Measurements from ENCODE around the gene NDUFAF5. TPM values are rescaled to one million over a fixed set of nuclear protein-coding genes. Genes with fewer than 3 reads are reported as not detected.
A peak's percentile ranks its signal among the peaks of the same experiment; 100 is the strongest.

NDUFAF5 gene
- total and polyA plus RNA-seq, 2 donors (not counting 3 experiments of a cell fraction or from before 2014, with no cell fraction given) = 9.8 to 26.4 TPM

DNA sequence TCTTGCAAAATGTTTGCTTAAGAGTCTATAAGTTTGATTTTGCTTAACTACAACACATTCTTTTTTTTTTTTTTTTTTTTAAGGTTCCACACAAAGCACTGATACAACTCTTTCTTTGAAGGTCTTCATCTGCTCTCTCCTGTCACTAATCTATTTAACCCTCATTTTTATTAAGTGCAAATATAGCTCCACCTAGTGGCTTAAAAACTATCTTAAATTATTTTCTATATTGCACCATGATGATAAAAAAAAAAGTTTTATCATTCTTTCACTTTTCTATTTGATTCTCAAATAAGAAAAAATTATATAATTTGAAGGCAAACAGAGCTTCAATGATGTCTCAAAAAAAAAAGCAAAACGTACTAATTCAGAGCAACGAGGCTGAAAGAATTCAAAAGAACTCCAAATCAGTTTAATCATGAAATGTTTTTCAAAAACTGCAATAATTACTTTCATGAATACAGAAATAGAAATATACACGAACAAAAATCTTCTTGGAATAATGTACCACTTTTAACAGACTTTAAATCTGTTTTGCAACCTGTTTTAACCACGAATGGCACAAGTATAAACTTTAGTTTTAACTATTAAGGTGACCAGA, 12.9 kb upstream of the NDUFAF5 start:
- POLR2A ChIA-PET = no interaction called here
- no peak for FAIRE-seq
- intact Hi-C loops (cut with micrococcal nuclease) = loop anchor here (1.0 to 5.0 kb wide), 5 partner anchors 225 to 845 kb away; no protein-coding TSS in a partner anchor

DNA sequence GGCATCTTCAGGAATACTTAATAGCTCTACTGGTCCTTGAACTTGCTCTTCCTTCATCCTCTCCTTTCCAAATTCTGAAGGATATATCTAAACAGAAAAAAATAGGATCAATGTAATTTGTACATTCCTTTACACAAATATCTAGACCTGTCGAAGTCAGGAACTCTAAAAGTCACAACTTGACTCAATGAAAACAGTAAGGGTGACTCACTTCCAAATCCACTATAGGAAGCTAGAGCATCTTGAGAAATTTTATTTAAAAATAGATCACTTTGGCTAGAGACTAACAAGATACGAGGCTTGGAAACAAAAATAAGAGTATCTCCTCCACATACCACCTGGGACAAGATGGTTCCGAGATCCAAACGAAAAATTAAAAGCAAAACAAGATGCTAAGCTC, 12.3 kb upstream of the NDUFAF5 start:
- peaks cover 8 to 31% of the 10 kb centered on the region in 2 experiments for H3K36me3 ChIP-seq (ENCODE audit: control insufficient read depth in 2 of 2, extremely low read depth in 1 of 2, insufficient read depth in 2 of 2, low read length in 2 of 2)
- no peaks in the 10 kb centered on the region for H3K27me3 ChIP-seq (ENCODE audit: control insufficient read depth in 2 of 2, insufficient read depth in 2 of 2, low read length in 2 of 2)
- intact Hi-C loops (cut with micrococcal nuclease) = loop anchor here (1.0 to 5.0 kb wide), 5 partner anchors 225 to 845 kb away; no protein-coding TSS in a partner anchor
- H3K4me3 ChIP-seq (replicated peaks in 1 of 3; ENCODE audit: insufficient read depth in 1 of 3, low read depth in 1 of 3, low read length in 3 of 3) = no peak overlapping the region
- TF ChIP-seq MYC (IDR thresholded peaks at IDR 0.05; ENCODE audit: low read depth, low read length) (no peak), GATA2 (IDR thresholded peaks at IDR 0.05; ENCODE audit: insufficient read depth, insufficient read length, low read depth, low read length) (no peak), JUN (IDR thresholded peaks at IDR 0.05; ENCODE audit: borderline replicate concordance, insufficient read depth, insufficient read length, low read depth) (no peak), FOS (IDR thresholded peaks at IDR 0.05; ENCODE audit: borderline replicate concordance, insufficient read depth, low read length) (peak; percentile 62), EZH2 (IDR thresholded peaks at IDR 0.05; ENCODE audit: borderline replicate concordance, low read depth, low read length, severe bottlenecking) (no peak), POLR2AphosphoS5 (IDR thresholded peaks at IDR 0.05; ENCODE audit: insufficient read depth, low read depth, low read length) (no peak)
- TF ChIP-seq, protein P1, sequence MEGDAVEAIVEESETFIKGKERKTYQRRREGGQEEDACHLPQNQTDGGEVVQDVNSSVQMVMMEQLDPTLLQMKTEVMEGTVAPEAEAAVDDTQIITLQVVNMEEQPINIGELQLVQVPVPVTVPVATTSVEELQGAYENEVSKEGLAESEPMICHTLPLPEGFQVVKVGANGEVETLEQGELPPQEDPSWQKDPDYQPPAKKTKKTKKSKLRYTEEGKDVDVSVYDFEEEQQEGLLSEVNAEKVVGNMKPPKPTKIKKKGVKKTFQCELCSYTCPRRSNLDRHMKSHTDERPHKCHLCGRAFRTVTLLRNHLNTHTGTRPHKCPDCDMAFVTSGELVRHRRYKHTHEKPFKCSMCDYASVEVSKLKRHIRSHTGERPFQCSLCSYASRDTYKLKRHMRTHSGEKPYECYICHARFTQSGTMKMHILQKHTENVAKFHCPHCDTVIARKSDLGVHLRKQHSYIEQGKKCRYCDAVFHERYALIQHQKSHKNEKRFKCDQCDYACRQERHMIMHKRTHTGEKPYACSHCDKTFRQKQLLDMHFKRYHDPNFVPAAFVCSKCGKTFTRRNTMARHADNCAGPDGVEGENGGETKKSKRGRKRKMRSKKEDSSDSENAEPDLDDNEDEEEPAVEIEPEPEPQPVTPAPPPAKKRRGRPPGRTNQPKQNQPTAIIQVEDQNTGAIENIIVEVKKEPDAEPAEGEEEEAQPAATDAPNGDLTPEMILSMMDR (IDR thresholded peaks at IDR 0.05; ENCODE audit: extremely low read depth in 1 of 2, insufficient read depth in 1 of 2, low read depth in 1 of 2, low read length in 2 of 2) = no peak
- no peaks in the 10 kb centered on the region for H3K9me1 ChIP-seq (replicated peaks; ENCODE audit: control insufficient read depth, extremely low read depth, insufficient read depth, low read length)
- dilution Hi-C loops (cut with MboI; ENCODE audit: extremely low pct_ligation_motif_present, low sequenced_read_pairs) = no loop called here
- no peaks in the 10 kb centered on the region for H4K20me1 ChIP-seq (replicated peaks; ENCODE audit: control insufficient read depth, extremely low read depth, insufficient read depth, low read length)
- POLR2A ChIA-PET = no interaction called here
- BruUV-seq (replicated peaks) = no TSS peak
- peak overlapping the region; percentile 34 for H3K27ac ChIP-seq (ENCODE audit: insufficient read depth, low read depth, low read length)
- H3K4me1 ChIP-seq (ENCODE audit: control insufficient read depth, extremely low read depth, insufficient read depth, low read length) = peaks cover 19% of the 10 kb centered on the region
- H3K4me2 ChIP-seq (ENCODE audit: insufficient read depth, low read length) = peak overlapping the region; percentile 41
- H3K79me2 ChIP-seq (ENCODE audit: control insufficient read depth, insufficient read depth, low read length) = peaks cover 10% of the 10 kb centered on the region
- FAIRE-seq (no peak), DNase-seq (ENCODE audit: low read depth, low spot score) (peak; percentile 18)
- CTCF ChIA-PET = interaction anchor here (0.6 to 3.3 kb wide), 31 partner anchors 10 to 847 kb away, joined by 3 to 38 read pairs (median 5); partner anchors contain the start of genes ESF1 and NDUFAF5
- no peak overlapping the region for H3K9ac ChIP-seq (replicated peaks; ENCODE audit: extremely low read depth, insufficient read depth, low read length)
- no peaks in the 10 kb centered on the region for H3K9me3 ChIP-seq (replicated peaks; ENCODE audit: control insufficient read depth, insufficient read depth, low read length)
- no peak overlapping the region for H2AFZ ChIP-seq (ENCODE audit: low read depth, low read length)

More for the DNA sequence above, 12.9 kb upstream of the NDUFAF5 start:
- Histone ChIP-seq H3K4me3 (replicated peaks in 1 of 3; ENCODE audit: insufficient read depth in 1 of 3, low read depth in 1 of 3, low read length in 3 of 3) (no peak overlapping the region), H3K9me1 (replicated peaks; ENCODE audit: control insufficient read depth, extremely low read depth, insufficient read depth, low read length) (no peaks in the 10 kb centered on the region), H4K20me1 (replicated peaks; ENCODE audit: control insufficient read depth, extremely low read depth, insufficient read depth, low read length) (no peaks in the 10 kb centered on the region), H3K9me3 (replicated peaks; ENCODE audit: control insufficient read depth, insufficient read depth, low read length) (no peaks in the 10 kb centered on the region), H3K4me1 (ENCODE audit: control insufficient read depth, extremely low read depth, insufficient read depth, low read length) (peaks cover 14% of the 10 kb centered on the region), H3K4me2 (ENCODE audit: insufficient read depth, low read length) (peak overlapping the region; percentile 41), H3K27ac (ENCODE audit: insufficient read depth, low read depth, low read length) (peak overlapping the region; percentile 34), H3K79me2 (ENCODE audit: control insufficient read depth, insufficient read depth, low read length) (peaks cover 10% of the 10 kb centered on the region), H3K36me3 (ENCODE audit: control insufficient read depth in 2 of 2, extremely low read depth in 1 of 2, insufficient read depth in 2 of 2, low read length in 2 of 2) (peaks cover 8 to 34% of the 10 kb centered on the region in 2 experiments), H2AFZ (ENCODE audit: low read depth, low read length) (no peak overlapping the region), H3K27me3 (ENCODE audit: control insufficient read depth in 2 of 2, insufficient read depth in 2 of 2, low read length in 2 of 2) (no peaks in the 10 kb centered on the region), H3K9ac (replicated peaks; ENCODE audit: extremely low read depth, insufficient read depth, low read length) (no peak overlapping the region)
- no peak for TF ChIP-seq POLR2A (IDR thresholded peaks at IDR 0.05; ENCODE audit: low read depth, low read length)
- TF ChIP-seq, protein P1 (IDR thresholded peaks at IDR 0.05; ENCODE audit: extremely low read depth in 1 of 2, insufficient read depth in 1 of 2, low read depth in 1 of 2, low read length in 2 of 2) = peak; percentile 8 to 16
- DNase-seq (ENCODE audit: low read depth, low spot score) = peak; percentile 31
- no TSS peak for BruUV-seq (replicated peaks)
- CTCF ChIA-PET = interaction anchor here (0.6 to 3.3 kb wide), 43 partner anchors 9 to 1220 kb away, joined by 3 to 38 read pairs (median 4); partner anchors contain the start of genes ESF1 and NDUFAF5
- dilution Hi-C loops (cut with MboI; ENCODE audit: extremely low pct_ligation_motif_present, low sequenced_read_pairs) = no loop called here
